C1 segment of cervical spinal cord (tissue), 14 donors: ENCODE measurements around the gene RNF223.

Source experiments
- DNase-seq, 14 donors: peaks; one replicate each; lab custom pipeline; 2025; lab: John Stamatoyannopoulos, UW

Gene RNF223

GRCh38 chr1:1030867-1031658 lies 43.0 kb downstream of the RNF223 start:
- DNase-seq, result peak in 1 of 14 donors; percentile 13

GRCh38 chr1:1027791-1028190 lies 46.3 kb downstream of the RNF223 start:
- DNase-seq, result no peak

DNA sequence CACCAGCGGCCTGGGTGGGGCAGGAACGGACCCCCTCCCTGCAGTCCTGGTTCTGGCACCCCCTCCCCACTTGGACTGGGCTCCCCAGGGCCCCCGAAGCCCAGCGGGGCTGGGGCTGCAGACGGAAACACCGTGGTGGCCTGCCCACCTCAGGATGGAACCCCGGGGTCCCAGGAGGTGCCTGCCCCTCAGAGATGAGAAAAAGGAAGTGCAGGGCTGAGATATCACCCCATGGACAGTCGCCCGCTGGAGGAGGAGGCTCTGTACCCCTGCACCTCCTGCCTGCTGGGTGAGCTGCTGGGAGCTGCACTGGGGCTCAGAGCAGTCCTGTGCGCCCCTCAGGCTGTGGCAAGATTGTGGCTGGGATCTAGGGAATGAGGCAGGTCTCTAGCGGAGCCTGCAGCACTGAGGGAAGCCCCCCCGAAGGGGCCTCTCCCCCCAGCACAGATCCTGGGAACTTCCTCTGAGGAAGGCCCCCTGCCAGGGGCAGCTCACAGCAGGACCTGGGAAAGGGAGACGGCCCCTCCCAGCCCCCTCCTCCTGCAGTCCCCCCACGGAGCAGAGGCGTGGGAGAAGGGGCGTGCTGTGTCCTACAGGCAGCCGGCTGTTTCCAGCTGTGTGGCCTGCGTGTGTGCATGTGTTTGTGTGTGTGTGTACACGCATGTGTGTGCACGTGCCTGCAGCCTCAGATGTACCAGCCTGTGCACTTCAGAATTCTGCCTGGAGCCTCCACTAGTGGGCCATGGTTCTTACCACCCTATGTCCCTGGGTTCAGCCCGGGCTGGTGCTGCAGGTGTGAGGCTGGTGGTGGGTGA lies 47.3 kb downstream of the RNF223 start:
- no peak for DNase-seq

- no peak for DNase-seq
Measured at GRCh38 chr1:1025730-1026129, 48.4 kb downstream of the RNF223 start.

DNA sequence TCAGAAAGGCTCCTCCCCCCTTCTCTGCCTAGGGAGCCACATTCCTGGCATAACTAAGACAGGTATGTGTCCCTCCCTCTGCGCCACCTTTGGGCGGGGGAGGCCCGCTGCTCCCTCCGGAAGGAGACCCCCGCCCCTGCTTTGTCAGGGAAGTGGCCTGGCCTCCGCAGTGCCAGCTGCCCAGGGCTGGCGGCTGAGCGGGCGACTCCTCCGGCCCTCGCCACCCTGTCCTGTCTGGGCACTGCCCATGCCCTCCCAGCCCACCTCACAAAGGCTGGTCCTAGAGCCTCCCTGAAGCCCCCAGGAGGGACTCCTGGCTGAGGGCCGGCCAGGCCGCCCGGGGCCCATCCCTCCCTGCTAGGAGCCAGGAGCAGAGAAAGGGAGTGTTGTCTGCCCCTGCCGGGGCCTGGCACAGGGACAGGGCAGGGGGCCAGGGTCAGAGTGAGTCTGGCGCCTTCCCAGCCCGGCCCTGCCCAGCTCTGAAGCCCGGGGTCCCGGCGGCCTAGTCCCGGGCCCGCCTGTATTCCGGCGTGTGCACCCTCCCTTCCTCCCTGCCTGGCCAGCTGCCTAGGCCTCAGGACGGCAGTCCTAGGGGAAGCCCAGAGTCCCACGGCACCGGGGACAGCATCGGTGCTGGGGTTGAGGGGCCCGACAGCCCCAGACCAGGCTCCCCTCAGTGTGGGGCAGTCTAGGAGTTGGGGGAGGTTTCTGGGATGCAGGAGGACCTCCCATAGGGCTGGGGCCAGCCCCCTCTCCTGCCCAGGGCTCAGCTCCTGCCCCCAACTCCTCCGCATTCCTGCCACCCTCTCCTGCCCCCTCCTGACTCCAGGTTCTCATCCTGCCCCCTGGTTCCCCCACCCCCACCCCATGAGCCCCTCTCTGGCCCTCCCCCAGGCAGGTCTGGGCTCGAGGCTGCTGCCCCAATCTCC lies 49.1 kb downstream of the RNF223 start:
- DNase-seq, result peak in 5 of 14 donors; percentile 16 to 65 (median 35)

GRCh38 chr1:1024149-1024770 lies 49.8 kb downstream of the RNF223 start:
- DNase-seq, result no peak

DNA sequence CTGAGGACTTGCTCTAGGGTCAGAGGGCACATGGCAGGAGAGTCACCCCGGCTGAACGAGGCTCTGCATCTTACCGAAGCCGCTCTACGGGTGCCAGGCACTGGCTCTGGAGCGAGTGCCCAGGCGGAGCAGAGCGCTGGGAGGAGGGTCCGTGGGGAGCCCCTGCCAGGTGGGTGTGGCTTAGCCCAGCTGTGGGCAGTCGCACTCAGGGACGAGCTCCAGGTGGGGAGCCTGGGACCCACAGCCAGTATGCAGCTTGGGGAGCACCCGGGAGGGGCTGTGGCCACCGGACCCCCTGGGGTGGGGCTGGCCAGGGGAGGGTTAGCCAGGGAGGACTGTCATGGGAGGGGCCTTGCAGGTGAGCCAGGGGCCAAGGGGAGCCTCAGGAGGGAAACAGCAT lies 50.4 kb downstream of the RNF223 start:
- DNase-seq, result no peak

DNA sequence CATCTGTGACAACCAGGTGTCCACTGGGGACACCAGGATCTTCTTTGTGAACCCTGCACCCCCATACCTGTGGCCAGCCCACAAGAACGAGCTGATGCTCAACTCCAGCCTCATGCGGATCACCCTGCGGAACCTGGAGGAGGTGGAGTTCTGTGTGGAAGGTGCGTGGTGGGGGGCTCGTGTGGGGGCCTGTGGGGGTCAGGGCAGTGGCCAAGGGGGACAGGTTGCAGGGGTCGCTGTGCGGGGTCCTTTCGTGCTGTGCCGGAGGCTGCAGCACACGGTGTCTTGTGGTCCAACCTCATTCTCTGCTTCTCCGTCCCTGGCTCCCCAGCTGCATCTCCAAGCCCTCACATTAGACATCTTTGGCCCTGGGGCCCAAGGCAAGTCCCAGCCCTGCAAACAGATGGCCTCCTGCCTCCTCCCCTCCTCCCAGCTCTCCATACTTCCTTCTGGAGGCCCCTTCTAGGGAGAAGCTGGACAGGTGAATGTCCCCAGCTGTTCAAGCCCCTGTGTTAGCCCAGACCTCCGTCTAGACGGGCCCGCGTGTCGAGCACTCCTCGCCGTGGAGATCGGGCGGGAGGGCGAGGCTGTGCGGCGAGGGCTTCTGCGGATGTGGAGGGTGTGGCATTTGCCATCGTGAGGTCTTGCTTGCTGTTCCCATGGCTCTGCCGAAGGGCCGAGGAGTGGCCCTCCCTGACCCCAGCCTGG lies 51.6 kb downstream of the RNF223 start:
- no peak for DNase-seq

- no peak for DNase-seq
Measured at GRCh38 chr1:1021920-1022259, 52.2 kb downstream of the RNF223 start.

DNA sequence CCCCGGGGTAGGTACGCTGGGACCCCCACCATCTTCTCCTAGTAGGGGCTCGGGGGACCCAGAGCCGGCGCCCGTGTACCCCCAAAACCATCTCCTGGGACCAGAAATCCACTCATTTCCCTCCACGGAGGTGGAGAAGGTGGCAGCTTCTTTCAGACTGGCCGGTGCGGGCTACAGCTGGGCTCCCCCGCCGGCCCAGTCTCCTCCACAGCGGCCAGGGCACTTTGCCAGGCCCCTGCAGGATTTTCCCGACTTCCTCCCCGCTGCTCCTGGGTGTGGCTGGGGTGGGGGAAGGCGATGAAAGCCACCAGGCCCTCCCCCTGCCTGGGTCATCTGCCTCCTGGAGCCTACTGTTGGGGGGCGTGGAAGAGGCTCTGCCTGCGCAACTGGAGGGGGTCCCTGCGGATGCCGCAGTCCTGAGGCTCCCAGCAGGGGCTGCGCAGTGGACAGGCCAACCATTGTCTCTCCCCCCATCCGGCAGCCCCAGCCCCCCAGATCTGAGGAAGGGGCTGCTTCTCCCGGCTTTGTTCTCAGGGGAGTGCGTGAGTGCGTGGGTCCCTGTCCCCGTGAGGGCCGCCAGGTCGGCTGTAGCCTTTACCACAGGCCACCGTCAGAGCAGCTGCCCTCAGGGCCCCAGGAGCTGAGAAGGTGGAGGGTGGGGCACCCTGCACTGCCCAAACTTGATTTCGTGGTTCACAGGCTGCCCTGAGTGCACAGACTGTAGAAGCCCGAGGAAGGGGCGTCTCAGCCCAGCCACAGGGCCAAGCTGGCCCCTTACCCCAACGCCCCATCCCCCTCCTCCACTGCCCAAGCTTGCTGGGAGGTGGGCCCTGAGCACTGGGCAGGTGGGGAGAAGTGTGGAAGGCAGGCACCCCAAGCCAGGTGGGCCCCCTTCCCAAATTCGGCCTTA lies 52.8 kb downstream of the RNF223 start:
- DNase-seq, result peak in 2 of 14 donors; percentile 6 to 36
